Gastroesophageal sphincter (tissue), 3 donors: ENCODE results near the gene AKAP6.

Source experiments
- CTCF ChIP-seq, 4 experiments: fragments of 200-600 bp in 2 of 4; fragments of 450-650 bp in 2 of 4; sonication (generic) in 1 of 4; IDR thresholded peaks; one replicate each; pipeline ENCODE4 v1.5.1; 2017 to 2019; ENCODE audit warnings: antibody characterized with exemption in 4 of 4, mild to moderate bottlenecking in 2 of 4, moderate library complexity in 2 of 4
- POLR2AphosphoS5 ChIP-seq: sonication (generic); formaldehyde crosslinking; IDR thresholded peaks from one replicate; pipeline ENCODE4 v1.6.1; 2017; ENCODE audit warnings: antibody characterized with exemption

- no peak for TF ChIP-seq CTCF (IDR thresholded peaks at IDR 0.05)
- TF ChIP-seq POLR2AphosphoS5, result no peak
These were observed 141.1 kb downstream of the AKAP6 start for GRCh38 chr14:32470161-32470715.
